Retinal pigment epithelial cell (primary cell): ENCODE measurements around the gene BSN.

Source experiments
- DNase-seq: peaks from one replicate; pipeline ENCODE4 v3.0.0-alpha.2; 2010; ENCODE audit warnings: low read depth
- H3K4me3 ChIP-seq: 2 replicates; pipeline ENCODE4 v1.5.1; 2011; ENCODE audit warnings: mild to moderate bottlenecking, low read length, control low read depth, moderate library complexity
- CTCF ChIP-seq: conservative IDR thresholded peaks from 2 replicates; pipeline ENCODE4 v1.5.1; 2011; ENCODE audit warnings: low read depth, low read length, control low read depth, inconsistent platforms

The BSN gene

GRCh38 chr3:49513494-49514124 lies 40.7 kb upstream of the BSN start:
- no peak for TF ChIP-seq CTCF
- DNase-seq: no peak
- no peak overlapping the region for H3K4me3 ChIP-seq

GRCh38 chr3:49518016-49518415 lies 36.3 kb upstream of the BSN start:
- TF ChIP-seq CTCF: no peak
- DNase-seq: no peak
- H3K4me3 ChIP-seq: no peak overlapping the region

GRCh38 chr3:49518441-49518840 lies 35.8 kb upstream of the BSN start:
- no peak for DNase-seq
- TF ChIP-seq CTCF: no peak
- H3K4me3 ChIP-seq: no peak overlapping the region

GRCh38 chr3:49519296-49519695 lies 35.0 kb upstream of the BSN start:
- no peak overlapping the region for H3K4me3 ChIP-seq
- DNase-seq: no peak
- no peak for TF ChIP-seq CTCF

GRCh38 chr3:49519916-49520385 lies 34.3 kb upstream of the BSN start:
- no peak overlapping the region for H3K4me3 ChIP-seq
- no peak for TF ChIP-seq CTCF
- no peak for DNase-seq

GRCh38 chr3:49523756-49524747 lies 30.2 kb upstream of the BSN start:
- DNase-seq: no peak
- no peak overlapping the region for H3K4me3 ChIP-seq
- no peak for TF ChIP-seq CTCF

- no peak for TF ChIP-seq CTCF
- no peak for DNase-seq
- H3K4me3 ChIP-seq: no peak overlapping the region
Observed at GRCh38 chr3:49529567-49529966, 24.7 kb upstream of the BSN start.
